ENCODE measurements around the gene P2RX2. TPM values are rescaled to one million over a fixed set of nuclear protein-coding genes. Genes with fewer than 3 reads are reported as not detected.
A peak's percentile ranks its signal among the peaks of the same experiment; 100 is the strongest.

The P2RX2 gene
- total and polyA plus RNA-seq, 4 experiments from 2014 or later: not detected

DNA sequence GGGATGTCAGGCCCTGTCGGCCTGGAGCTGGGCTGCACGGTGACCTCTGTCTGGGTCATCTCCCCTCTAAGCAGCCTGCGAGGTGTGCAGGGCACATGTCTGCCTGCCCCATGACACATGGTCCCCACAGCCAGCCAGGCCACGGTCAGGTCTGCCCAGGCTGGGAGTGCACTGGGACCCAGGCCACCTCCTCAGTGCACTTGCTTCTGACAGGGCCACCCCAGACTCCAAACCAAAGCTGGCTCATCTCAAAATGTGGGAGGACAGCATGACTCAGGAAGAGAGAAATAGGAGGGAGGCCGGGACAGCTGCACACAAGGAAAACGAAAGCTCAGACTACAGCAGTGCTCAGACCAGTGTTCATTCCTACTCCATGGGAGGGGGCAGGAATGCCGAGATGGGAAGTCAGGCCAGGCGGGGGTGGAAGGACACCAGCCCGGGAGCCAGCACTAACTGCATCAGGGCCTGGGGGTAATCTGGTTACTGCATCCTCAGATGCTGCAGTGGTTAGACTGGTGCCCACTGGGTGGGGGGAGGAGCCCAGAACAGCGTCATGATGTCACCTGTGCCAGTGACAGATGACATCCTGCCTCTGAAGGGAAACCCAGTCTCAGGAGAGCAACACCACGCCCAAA lies 4.0 kb downstream of the P2RX2 start:
- intact Hi-C loops (cut with micrococcal nuclease): no loop called here
- Mint-ChIP-seq H3K4me1 (peaks cover 7 to 19% (median 11%) of the 10 kb centered on the region in 4 donors), H3K27me3 (peaks cover 3 to 5% of the 10 kb centered on the region in 2 donors), H3K4me3 (peak overlapping the region in 1 of 8 donors; percentile 31), H3K36me3 (peaks cover 4 to 14% of the 10 kb centered on the region in 2 donors), H3K9me3 (peaks cover 0 to 5% (median 0%) of the 10 kb centered on the region in 8 donors), H3K27ac (peak overlapping the region in 6 of 7 donors; percentile 17 to 77 (median 57))
- H3K9me3 ChIP-seq (ENCODE audit: control insufficient read depth in 1 of 2, low read length in 2 of 2): no peaks in the 10 kb centered on the region
- no peaks in the 10 kb centered on the region for H3K4me1 ChIP-seq (ENCODE audit: insufficient read depth, low read length)
- no peak overlapping the region for H3K4me3 ChIP-seq (ENCODE audit: low read length in 2 of 2)
- peaks cover 4% of the 10 kb centered on the region for H3K27me3 ChIP-seq (ENCODE audit: insufficient read depth, low read length)
- no peaks in the 10 kb centered on the region for H3K36me3 ChIP-seq (ENCODE audit: insufficient read depth, low read length)
- DNase-seq: no peak
- ChIA-PET POLR2A (ENCODE audit: partially characterized antibody) (no interaction called here), CTCF (ENCODE audit: partially characterized antibody) (no interaction called here)
- H3K27ac ChIP-seq (ENCODE audit: low read depth, low read length): no peak overlapping the region

DNA sequence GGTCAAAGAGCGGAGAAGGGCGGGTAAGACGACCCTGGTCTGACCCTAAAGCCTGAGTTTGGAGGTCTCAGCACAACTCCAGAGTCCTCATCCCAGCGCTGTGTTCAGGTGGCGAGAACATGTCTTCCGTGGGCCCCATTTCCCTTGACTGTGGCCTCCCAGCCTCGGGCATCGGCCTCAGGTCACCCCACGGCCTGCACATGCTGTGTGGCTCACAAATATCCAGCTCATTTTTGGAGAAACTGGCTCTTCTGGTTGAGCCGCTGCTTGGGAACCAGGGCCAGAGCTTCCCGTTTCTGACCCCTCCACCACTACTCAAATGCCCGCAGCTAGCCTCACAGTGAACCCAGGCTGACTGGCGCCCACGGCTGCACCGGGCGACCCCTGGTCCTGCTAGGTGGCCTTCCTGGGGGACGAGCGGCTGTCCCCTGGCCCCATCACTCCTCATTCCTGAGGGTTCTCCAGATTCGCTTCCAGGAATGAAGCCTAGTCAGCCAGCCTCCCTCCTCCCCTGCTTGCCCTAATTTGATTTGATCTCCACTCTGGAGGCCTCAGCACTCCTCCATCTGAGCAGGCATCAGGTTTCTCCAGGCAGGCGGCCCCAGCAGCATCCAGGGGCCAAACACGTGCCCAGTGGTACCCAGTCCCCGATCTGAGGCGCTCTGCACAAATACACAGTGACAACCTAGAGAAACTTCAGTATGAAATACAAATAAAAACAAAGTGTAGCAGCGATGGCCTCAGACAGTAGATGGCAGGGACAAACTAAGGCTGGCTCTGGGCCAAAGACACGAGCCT lies 4.7 kb downstream of the P2RX2 start:
- H3K27me3 Mint-ChIP-seq: no peaks in the 10 kb centered on the region
- DNase-seq: no peak
- H3K27ac Mint-ChIP-seq: peak overlapping the region in 5 of 7 donors; percentile 32 to 77 (median 66)
- POLR2A ChIA-PET (ENCODE audit: partially characterized antibody): no interaction called here
- H3K36me3 Mint-ChIP-seq: peaks cover 4 to 14% of the 10 kb centered on the region in 2 donors
- Histone ChIP-seq H3K27ac (ENCODE audit: low read depth, low read length) (no peak overlapping the region), H3K36me3 (ENCODE audit: insufficient read depth, low read length) (no peaks in the 10 kb centered on the region), H3K4me1 (ENCODE audit: insufficient read depth, low read length) (no peaks in the 10 kb centered on the region), H3K4me3 (ENCODE audit: low read length in 2 of 2) (no peak overlapping the region), H3K9me3 (ENCODE audit: control insufficient read depth in 1 of 2, low read length in 2 of 2) (no peaks in the 10 kb centered on the region), H3K27me3 (ENCODE audit: insufficient read depth, low read length) (no peaks in the 10 kb centered on the region)
- H3K9me3 Mint-ChIP-seq: peaks cover 0 to 2% (median 0%) of the 10 kb centered on the region in 8 donors
- peaks cover 1 to 12% (median 6%) of the 10 kb centered on the region in 4 donors for H3K4me1 Mint-ChIP-seq
- intact Hi-C loops (cut with micrococcal nuclease): no loop called here
- peak overlapping the region in 1 of 8 donors; percentile 31 for H3K4me3 Mint-ChIP-seq
- CTCF ChIA-PET (ENCODE audit: partially characterized antibody): no interaction called here

DNA sequence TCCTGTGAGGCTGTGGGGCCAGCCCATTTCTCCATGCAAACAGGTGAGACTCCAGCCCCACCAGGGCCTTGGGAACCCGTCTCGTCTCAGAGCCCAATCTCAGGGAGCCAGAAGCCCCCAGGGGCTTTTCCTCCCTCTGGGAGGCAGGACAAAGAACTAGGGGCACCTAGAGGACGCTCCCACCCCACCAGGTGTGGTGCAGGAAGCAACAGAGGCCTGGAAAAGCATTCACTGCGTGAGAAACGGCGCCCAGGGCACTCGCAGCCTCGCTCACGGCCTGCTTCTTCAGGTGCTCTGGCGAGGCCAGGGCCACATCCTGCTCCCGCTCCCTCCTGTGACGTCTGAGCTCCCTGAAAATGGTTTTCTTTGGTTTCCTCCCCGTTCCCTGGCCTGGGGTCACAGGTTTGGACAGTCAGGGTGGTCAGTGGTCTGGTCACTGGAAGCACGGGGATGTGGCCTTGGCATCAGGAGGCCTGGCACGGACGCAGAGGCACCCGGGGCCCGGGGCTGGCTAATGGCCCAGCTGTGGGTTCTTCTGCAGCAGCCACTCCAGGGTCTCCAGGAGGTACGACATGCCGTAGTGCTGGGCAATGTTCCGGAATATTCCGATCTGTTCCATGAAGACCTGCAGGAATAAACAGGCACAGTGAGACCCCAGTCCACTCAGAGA lies 5.7 kb downstream of the P2RX2 start:
- Histone ChIP-seq H3K27me3 (ENCODE audit: insufficient read depth, low read length) (no peaks in the 10 kb centered on the region), H3K4me3 (ENCODE audit: low read length in 2 of 2) (no peak overlapping the region), H3K4me1 (ENCODE audit: insufficient read depth, low read length) (no peaks in the 10 kb centered on the region), H3K36me3 (ENCODE audit: insufficient read depth, low read length) (no peaks in the 10 kb centered on the region), H3K27ac (ENCODE audit: low read depth, low read length) (no peak overlapping the region), H3K9me3 (ENCODE audit: control insufficient read depth in 1 of 2, low read length in 2 of 2) (no peaks in the 10 kb centered on the region)
- CTCF ChIA-PET (ENCODE audit: partially characterized antibody): no interaction called here
- intact Hi-C loops (cut with micrococcal nuclease): no loop called here
- Mint-ChIP-seq H3K27ac (no peak overlapping the region), H3K27me3 (no peaks in the 10 kb centered on the region), H3K4me3 (no peak overlapping the region), H3K36me3 (peaks cover 4 to 18% of the 10 kb centered on the region in 2 donors), H3K4me1 (peaks cover 1 to 12% (median 7%) of the 10 kb centered on the region in 4 donors), H3K9me3 (peaks cover 0 to 2% (median 0%) of the 10 kb centered on the region in 8 donors)
- POLR2A ChIA-PET (ENCODE audit: partially characterized antibody): no interaction called here
- no peak for DNase-seq

DNA sequence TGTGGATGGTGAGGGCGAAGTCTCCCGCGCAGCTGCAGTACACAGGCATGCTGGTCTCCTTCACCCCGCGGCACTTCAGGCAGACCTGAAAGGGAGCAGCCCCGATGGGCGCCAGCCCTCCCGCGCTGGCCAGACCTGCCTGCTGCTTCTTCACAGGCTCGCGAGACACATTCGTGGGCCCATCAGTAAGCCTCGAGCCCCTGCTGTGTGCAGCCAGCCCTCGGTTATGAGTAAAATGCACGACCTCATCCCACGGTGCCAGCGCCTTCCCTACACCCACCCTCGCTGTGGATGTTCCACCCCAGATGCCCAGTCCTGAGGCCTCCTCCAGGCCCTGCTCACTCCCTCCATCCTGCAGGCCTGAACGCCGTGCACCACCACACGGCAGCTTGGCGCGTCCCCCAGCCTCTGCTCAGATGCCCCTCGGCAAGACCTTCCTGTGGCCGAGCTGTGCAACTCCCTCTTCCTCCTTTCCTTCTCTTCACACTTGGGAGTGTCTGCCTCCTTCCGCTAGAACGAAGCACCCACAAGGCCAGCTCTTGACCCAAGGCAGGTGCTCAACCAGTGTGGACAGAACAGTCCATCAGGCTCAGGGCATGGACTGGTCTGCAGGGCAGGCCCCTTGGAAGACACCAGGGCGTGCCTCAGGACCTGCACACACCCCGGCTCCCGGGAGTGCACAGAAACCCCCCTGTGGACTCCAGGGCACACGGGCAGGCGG lies 6.5 kb downstream of the P2RX2 start:
- Histone ChIP-seq H3K4me1 (ENCODE audit: insufficient read depth, low read length) (no peaks in the 10 kb centered on the region), H3K27ac (ENCODE audit: low read depth, low read length) (no peak overlapping the region), H3K9me3 (ENCODE audit: control insufficient read depth in 1 of 2, low read length in 2 of 2) (no peaks in the 10 kb centered on the region), H3K27me3 (ENCODE audit: insufficient read depth, low read length) (no peaks in the 10 kb centered on the region), H3K4me3 (ENCODE audit: low read length in 2 of 2) (no peak overlapping the region), H3K36me3 (ENCODE audit: insufficient read depth, low read length) (no peaks in the 10 kb centered on the region)
- Mint-ChIP-seq H3K4me3 (peak overlapping the region in 1 of 8 donors; percentile 5), H3K4me1 (peaks cover 1 to 12% (median 7%) of the 10 kb centered on the region in 4 donors), H3K27ac (peak overlapping the region in 3 of 7 donors; percentile 19 to 40 (median 29)), H3K27me3 (no peaks in the 10 kb centered on the region), H3K36me3 (peaks cover 11 to 24% of the 10 kb centered on the region in 2 donors), H3K9me3 (peaks cover 0 to 2% (median 0%) of the 10 kb centered on the region in 8 donors)
- ChIA-PET CTCF (ENCODE audit: partially characterized antibody) (interaction anchor here (0.7 kb wide), 1 partner anchor 9 kb away, joined by 4 read pairs; no protein-coding TSS in a partner anchor), POLR2A (ENCODE audit: partially characterized antibody) (no interaction called here)
- intact Hi-C loops (cut with micrococcal nuclease): no loop called here
- DNase-seq: no peak

DNA sequence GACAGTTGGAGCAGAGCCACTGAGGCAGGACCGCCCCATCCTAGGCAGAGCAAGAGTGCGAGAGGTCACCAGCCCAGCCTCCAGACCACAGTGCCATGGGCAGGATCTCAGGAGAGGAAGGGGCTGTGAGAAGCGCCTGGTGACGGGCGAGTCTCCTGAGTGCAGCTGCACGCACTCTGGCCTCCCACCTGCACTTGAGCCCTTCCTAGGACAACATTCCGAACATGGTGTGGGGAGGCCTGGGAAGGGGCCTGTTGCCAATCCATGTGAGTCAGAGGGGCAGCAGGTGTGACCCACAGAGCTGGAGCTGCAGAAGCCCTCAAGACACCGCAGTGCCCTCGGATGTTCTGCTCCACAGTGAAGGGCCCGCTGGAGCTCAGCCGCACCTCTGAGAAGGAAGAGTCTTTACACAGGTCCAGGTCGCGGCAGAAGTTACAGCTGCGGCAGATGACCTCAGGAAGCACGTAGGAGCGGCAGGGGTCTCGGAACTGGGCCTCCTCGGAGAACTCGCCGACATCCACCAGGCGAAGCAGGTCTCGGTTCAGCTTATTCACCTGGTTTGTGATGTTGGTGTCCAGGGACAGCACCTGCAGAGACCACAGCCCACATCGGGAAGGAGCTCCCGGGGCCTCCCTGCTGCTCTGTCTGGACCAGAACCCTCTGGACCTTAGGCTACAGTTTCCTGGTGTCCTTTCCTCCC lies 7.3 kb downstream of the P2RX2 start:
- Mint-ChIP-seq H3K36me3 (peaks cover 19 to 30% of the 10 kb centered on the region in 2 donors), H3K27ac (no peak overlapping the region), H3K4me1 (peaks cover 1 to 12% (median 7%) of the 10 kb centered on the region in 4 donors), H3K9me3 (peaks cover 0 to 2% (median 0%) of the 10 kb centered on the region in 8 donors), H3K27me3 (no peaks in the 10 kb centered on the region), H3K4me3 (no peak overlapping the region)
- Histone ChIP-seq H3K27ac (ENCODE audit: low read depth, low read length) (no peak overlapping the region), H3K36me3 (ENCODE audit: insufficient read depth, low read length) (no peaks in the 10 kb centered on the region), H3K9me3 (ENCODE audit: control insufficient read depth in 1 of 2, low read length in 2 of 2) (no peaks in the 10 kb centered on the region), H3K4me3 (ENCODE audit: low read length in 2 of 2) (no peak overlapping the region), H3K4me1 (ENCODE audit: insufficient read depth, low read length) (no peaks in the 10 kb centered on the region), H3K27me3 (ENCODE audit: insufficient read depth, low read length) (no peaks in the 10 kb centered on the region)
- no peak for DNase-seq
- POLR2A ChIA-PET (ENCODE audit: partially characterized antibody): no interaction called here
- CTCF ChIA-PET (ENCODE audit: partially characterized antibody): interaction anchor here (0.7 kb wide), 1 partner anchor 10 kb away, joined by 4 read pairs; no protein-coding TSS in a partner anchor
- intact Hi-C loops (cut with micrococcal nuclease): no loop called here

DNA sequence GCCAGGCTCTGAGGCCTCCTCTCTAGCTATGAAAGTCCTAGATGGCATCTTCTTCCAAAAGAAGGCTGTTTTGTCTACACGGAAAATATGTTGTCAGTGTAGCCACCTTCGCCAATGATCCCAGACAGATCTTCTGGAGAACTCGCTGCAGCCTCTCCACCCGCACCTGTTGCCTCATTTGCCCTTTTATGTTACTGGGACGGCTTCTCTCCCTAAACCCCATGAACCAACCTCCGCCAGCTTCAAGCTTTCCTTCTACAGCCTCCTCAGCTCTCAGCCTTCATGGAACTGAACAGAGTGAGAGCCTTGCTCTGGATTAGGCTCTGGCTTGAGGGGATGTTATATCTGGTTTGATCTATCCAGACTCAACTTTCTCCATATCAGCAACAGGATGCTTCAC lies 10.8 kb downstream of the P2RX2 start:
- Histone ChIP-seq H3K9me3 (ENCODE audit: control insufficient read depth in 1 of 2, low read length in 2 of 2) (no peaks in the 10 kb centered on the region), H3K27ac (ENCODE audit: low read depth, low read length) (no peak overlapping the region), H3K4me3 (ENCODE audit: low read length in 2 of 2) (no peak overlapping the region), H3K36me3 (ENCODE audit: insufficient read depth, low read length) (peaks cover 21% of the 10 kb centered on the region), H3K27me3 (ENCODE audit: insufficient read depth, low read length) (no peaks in the 10 kb centered on the region), H3K4me1 (ENCODE audit: insufficient read depth, low read length) (no peaks in the 10 kb centered on the region)
- Mint-ChIP-seq H3K9me3 (no peaks in the 10 kb centered on the region), H3K27me3 (no peaks in the 10 kb centered on the region), H3K4me1 (peaks cover 0 to 2% (median 0%) of the 10 kb centered on the region in 4 donors), H3K4me3 (no peak overlapping the region), H3K27ac (no peak overlapping the region), H3K36me3 (peaks cover 38 to 57% of the 10 kb centered on the region in 2 donors)
- intact Hi-C loops (cut with micrococcal nuclease): no loop called here
- CTCF ChIA-PET (ENCODE audit: partially characterized antibody): no interaction called here
- POLR2A ChIA-PET (ENCODE audit: partially characterized antibody): interaction anchor here (0.6 kb wide), 1 partner anchor 586 kb away, joined by 3 read pairs; no protein-coding TSS in a partner anchor
- no peak for DNase-seq
